SK-N-SH treated with all-trans-retinoic acid at 6 μM for 48 hours (cell line): ENCODE data around the gene HEPACAM2.

Source experiments
- CREB5 ChIP-seq: fragments of 250-450 bp; sonication (Bioruptor Pico); IDR thresholded peaks from 2 replicates; pipeline ENCODE4 v1.5.1; 2020; ENCODE audit warnings: low read depth, mild to moderate bottlenecking, moderate library complexity
- CSDC2 ChIP-seq: fragments of 250-450 bp; sonication (Bioruptor Pico); IDR thresholded peaks from 2 replicates; pipeline ENCODE4 v1.5.0; 2020; ENCODE audit warnings: mild to moderate bottlenecking, moderate library complexity
- CSRNP3 ChIP-seq: fragments of 250-450 bp; sonication (Bioruptor Pico); IDR thresholded peaks from 2 replicates; pipeline ENCODE4 v1.5.1; 2021; ENCODE audit warnings: mild to moderate bottlenecking, moderate library complexity
- ESRRG ChIP-seq: fragments of 250-450 bp; sonication (Bioruptor Pico); IDR thresholded peaks from 2 replicates; pipeline ENCODE4 v1.6.1; 2021; ENCODE audit warnings: mild to moderate bottlenecking
- ISL1 ChIP-seq: fragments of 250-450 bp; sonication (Bioruptor Pico); IDR thresholded peaks from 2 replicates; pipeline ENCODE4 v2.1.2; 2022; ENCODE audit warnings: mild to moderate bottlenecking, moderate library complexity
- OSR1 ChIP-seq: fragments of 250-450 bp; sonication (Bioruptor Pico); IDR thresholded peaks from 2 replicates; pipeline ENCODE4 v1.8.0; 2022; ENCODE audit warnings: moderate library complexity, mild to moderate bottlenecking, inconsistent platforms
- PATZ1 ChIP-seq: fragments of 250-450 bp; sonication (Bioruptor Pico); IDR thresholded peaks from 2 replicates; pipeline ENCODE4 v1.8.0; 2020; ENCODE audit warnings: mild to moderate bottlenecking, moderate library complexity, borderline replicate concordance
- POU6F1 ChIP-seq: fragments of 250-450 bp; sonication (Bioruptor Pico); IDR thresholded peaks from 2 replicates; pipeline ENCODE4 v1.8.0; 2021; ENCODE audit warnings: low read depth, mild to moderate bottlenecking, moderate library complexity, borderline replicate concordance
- RARB ChIP-seq: fragments of 250-450 bp; sonication (Bioruptor Pico); IDR thresholded peaks from 2 replicates; pipeline ENCODE4 v1.8.0; 2021; ENCODE audit warnings: mild to moderate bottlenecking, moderate library complexity
- ZFP3 ChIP-seq: fragments of 250-450 bp; sonication (Bioruptor Pico); IDR thresholded peaks from 2 replicates; pipeline ENCODE4 v1.5.0; 2020; ENCODE audit warnings: mild to moderate bottlenecking, moderate library complexity
- ZFP30 ChIP-seq: fragments of 450-650 bp; formaldehyde crosslinking; IDR thresholded peaks from 2 replicates; pipeline ENCODE4 v1.5.0; 2022; ENCODE audit warnings: mild to moderate bottlenecking, moderate library complexity

GRCh38 chr7:93231799-93232672, 5.8 kb upstream of the HEPACAM2 start, which contains the start of gene VPS50:
- TF ChIP-seq ISL1 (CRISPR knock-in tag) (no peak), CSRNP3 (CRISPR knock-in tag) (no peak), ZFP30 (CRISPR knock-in tag) (no peak), PATZ1 (no peak), CREB5 (CRISPR knock-in tag) (no peak), ZFP3 (CRISPR knock-in tag) (0 out of 2 replicates have a peak, but pooled peaks have one; percentile 60), ESRRG (CRISPR knock-in tag) (no peak), CSDC2 (no peak), RARB (no peak), OSR1 (CRISPR knock-in tag) (no peak), POU6F1 (CRISPR knock-in tag) (no peak; the same call in 1 of the 2 replicates)
